BLaER1 treated with 17β-estradiol and CSF1 and Interleukin-3, amounts not matched to agents 10 nM and 100 nM (cell line): ENCODE data around the gene HOXD3.

ENCODE experiments used
- H3K27ac ChIP-seq, 11 experiments: shearing (Covaris generic); formaldehyde crosslinking; 2 replicates each; pipeline ENCODE4 v1.8.1; 2022
- H3K27me3 ChIP-seq, 11 experiments: shearing (Covaris generic); formaldehyde crosslinking; 2 replicates each; pipeline ENCODE4 v1.8.1; 2022
- H3K36me3 ChIP-seq, 11 experiments: shearing (Covaris generic); formaldehyde crosslinking; 2 replicates each; pipeline ENCODE4 v1.8.1; 2022
- H3K4me1 ChIP-seq, 10 experiments: shearing (Covaris generic); formaldehyde crosslinking; 2 replicates each; pipeline ENCODE4 v1.8.1; 2022
- H3K4me2 ChIP-seq, 11 experiments: shearing (Covaris generic); formaldehyde crosslinking; 2 replicates each; pipeline ENCODE4 v1.8.1; 2022
- H3K4me3 ChIP-seq, 10 experiments: shearing (Covaris generic); formaldehyde crosslinking; 2 replicates each; pipeline ENCODE4 v1.8.1; 2022
- H3K9ac ChIP-seq, 11 experiments: shearing (Covaris generic); formaldehyde crosslinking; 2 replicates each; pipeline ENCODE4 v1.8.1; 2022
- H3K9me3 ChIP-seq, 11 experiments: shearing (Covaris generic); formaldehyde crosslinking; replicated peaks in 1 of 11; 2 replicates each; pipeline ENCODE4 v1.8.1; 2022
- H4K20me1 ChIP-seq, 11 experiments: shearing (Covaris generic); formaldehyde crosslinking; 2 replicates each; pipeline ENCODE4 v1.8.1; 2022
- Cebpa-rat ChIP-seq, 11 experiments: shearing (Covaris generic); IDR thresholded peaks; 2 replicates each; pipeline ENCODE4 v1.8.1; 2022

The HOXD3 gene

DNA sequence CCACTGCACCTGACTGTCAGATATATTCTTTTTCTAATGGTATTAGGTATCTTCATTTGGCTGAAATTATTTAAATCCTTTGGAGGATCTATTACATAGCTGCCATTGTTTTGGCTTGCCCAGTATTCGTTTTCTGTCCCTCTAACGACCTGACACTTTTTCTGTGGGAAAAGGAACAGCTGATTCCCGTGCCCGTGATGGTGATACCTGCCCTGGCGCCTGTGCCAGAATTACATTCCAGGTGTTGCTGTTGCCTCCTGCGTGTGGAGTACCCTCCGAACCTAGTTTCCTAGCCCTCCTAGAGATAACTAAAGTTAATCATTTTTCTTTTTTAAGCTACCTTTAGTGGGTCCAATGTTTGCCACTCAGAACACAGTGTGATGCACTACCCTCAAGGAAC, 45.4 kb downstream of the HOXD3 start:
- H3K9me3 ChIP-seq: no peaks in the 10 kb centered on the region
- no peak overlapping the region for H3K9ac ChIP-seq
- H3K4me1 ChIP-seq: no peaks in the 10 kb centered on the region
- H3K27ac ChIP-seq: no peak overlapping the region
- H3K27me3 ChIP-seq: no peaks in the 10 kb centered on the region
- H3K36me3 ChIP-seq: no peaks in the 10 kb centered on the region
- TF ChIP-seq Cebpa-rat (IDR thresholded peaks at IDR 0.05): no peak
- H4K20me1 ChIP-seq: no peaks in the 10 kb centered on the region
- H3K4me2 ChIP-seq: no peak overlapping the region
- H3K4me3 ChIP-seq: no peak overlapping the region

DNA sequence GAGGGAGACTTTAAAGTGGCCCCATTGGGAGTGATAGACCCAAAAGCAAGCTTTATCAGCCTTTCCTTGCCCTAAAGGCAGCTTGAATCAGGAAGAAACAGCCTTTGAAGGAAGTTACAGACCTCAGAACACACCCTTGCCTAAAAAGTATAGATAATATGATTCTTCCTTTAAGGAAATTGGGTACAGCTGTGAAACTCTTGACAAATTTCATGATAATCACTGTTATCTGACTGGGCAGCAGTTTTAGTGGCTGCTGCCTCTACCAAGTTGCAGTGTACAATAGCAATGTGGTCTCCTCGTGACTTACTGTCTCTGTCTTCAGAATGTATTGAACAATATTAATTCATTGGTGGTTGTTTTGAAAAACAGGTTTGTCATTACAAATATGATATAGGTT, 48.0 kb downstream of the HOXD3 start:
- Histone ChIP-seq H3K4me1 (no peaks in the 10 kb centered on the region), H3K27me3 (no peaks in the 10 kb centered on the region), H3K4me2 (no peak overlapping the region), H3K36me3 (no peaks in the 10 kb centered on the region), H3K4me3 (no peak overlapping the region), H3K27ac (no peak overlapping the region), H4K20me1 (no peaks in the 10 kb centered on the region), H3K9me3 (no peaks in the 10 kb centered on the region), H3K9ac (no peak overlapping the region)
- no peak for TF ChIP-seq Cebpa-rat (IDR thresholded peaks at IDR 0.05)

DNA sequence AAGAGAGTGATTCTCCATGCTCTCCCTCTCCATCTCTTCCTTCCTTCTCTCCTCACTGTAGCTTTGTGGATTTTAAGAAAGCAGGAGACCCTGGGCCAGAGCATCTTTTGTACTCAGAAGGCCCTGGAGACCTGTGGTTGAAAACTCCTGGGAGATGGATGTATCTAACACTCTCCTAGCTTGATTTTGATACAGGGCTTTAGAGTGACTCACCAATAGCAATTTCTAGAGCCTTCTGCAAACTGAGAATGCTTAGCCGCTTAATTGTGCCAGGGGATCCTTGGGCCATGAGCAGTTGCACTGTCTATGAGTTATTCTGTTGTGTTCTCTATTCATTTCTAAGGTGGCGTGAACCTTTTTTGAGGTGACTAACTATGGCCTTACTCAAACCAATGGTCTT, 49.0 kb downstream of the HOXD3 start:
- H3K4me1 ChIP-seq: no peaks in the 10 kb centered on the region
- H3K9me3 ChIP-seq: no peaks in the 10 kb centered on the region
- H3K4me3 ChIP-seq: no peak overlapping the region
- no peak overlapping the region for H3K27ac ChIP-seq
- no peaks in the 10 kb centered on the region for H3K27me3 ChIP-seq
- no peak for TF ChIP-seq Cebpa-rat (IDR thresholded peaks at IDR 0.05)
- no peaks in the 10 kb centered on the region for H4K20me1 ChIP-seq
- no peaks in the 10 kb centered on the region for H3K36me3 ChIP-seq
- no peak overlapping the region for H3K4me2 ChIP-seq
- no peak overlapping the region for H3K9ac ChIP-seq

DNA sequence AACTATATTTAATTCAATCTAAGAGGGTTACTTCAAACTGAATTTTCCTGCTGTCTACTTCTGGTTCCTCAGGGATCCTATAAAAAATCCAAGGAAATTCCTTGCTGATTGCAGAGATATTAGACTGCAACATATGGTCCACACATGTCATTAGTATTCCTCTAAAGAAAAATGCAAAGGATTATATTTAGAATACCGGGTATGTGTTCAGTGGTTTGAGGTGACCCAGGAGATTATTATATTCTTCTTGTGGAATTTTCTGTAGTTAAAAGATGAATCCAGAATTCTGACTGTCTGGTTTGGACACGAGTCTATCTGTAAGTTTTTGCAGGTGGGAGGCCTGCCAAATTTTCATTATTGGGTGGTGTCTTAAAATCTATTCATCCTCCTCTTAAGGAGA, 49.6 kb downstream of the HOXD3 start:
- Histone ChIP-seq H3K27me3 (no peaks in the 10 kb centered on the region), H3K27ac (no peak overlapping the region), H3K4me3 (no peak overlapping the region), H3K9ac (no peak overlapping the region), H3K4me2 (no peak overlapping the region), H3K36me3 (no peaks in the 10 kb centered on the region), H4K20me1 (no peaks in the 10 kb centered on the region), H3K4me1 (no peaks in the 10 kb centered on the region), H3K9me3 (no peaks in the 10 kb centered on the region)
- no peak for TF ChIP-seq Cebpa-rat (IDR thresholded peaks at IDR 0.05)

DNA sequence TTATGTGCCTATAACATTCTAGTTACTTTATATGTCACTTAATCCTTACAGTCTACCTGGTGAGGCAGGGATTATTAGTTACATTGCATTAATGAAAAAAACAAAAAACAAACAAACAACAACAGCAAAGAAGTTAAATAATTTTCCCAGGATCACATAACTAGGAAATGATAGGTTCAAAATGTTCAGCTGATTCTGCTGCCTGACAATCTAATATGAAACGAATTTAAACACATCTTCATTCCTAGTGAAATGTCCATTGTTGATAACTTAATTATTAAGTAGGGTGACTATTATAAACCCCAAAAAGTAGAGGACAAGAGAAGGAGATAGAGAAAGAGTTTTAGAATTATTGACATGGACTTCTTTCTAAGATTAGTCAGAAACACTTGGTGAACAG, 54.0 kb downstream of the HOXD3 start:
- Histone ChIP-seq H3K27me3 (no peaks in the 10 kb centered on the region), H4K20me1 (no peaks in the 10 kb centered on the region), H3K4me1 (no peaks in the 10 kb centered on the region), H3K27ac (no peak overlapping the region), H3K9me3 (no peaks in the 10 kb centered on the region), H3K9ac (no peak overlapping the region), H3K36me3 (no peaks in the 10 kb centered on the region), H3K4me3 (no peak overlapping the region), H3K4me2 (no peak overlapping the region)
- no peak for TF ChIP-seq Cebpa-rat (IDR thresholded peaks at IDR 0.05)

DNA sequence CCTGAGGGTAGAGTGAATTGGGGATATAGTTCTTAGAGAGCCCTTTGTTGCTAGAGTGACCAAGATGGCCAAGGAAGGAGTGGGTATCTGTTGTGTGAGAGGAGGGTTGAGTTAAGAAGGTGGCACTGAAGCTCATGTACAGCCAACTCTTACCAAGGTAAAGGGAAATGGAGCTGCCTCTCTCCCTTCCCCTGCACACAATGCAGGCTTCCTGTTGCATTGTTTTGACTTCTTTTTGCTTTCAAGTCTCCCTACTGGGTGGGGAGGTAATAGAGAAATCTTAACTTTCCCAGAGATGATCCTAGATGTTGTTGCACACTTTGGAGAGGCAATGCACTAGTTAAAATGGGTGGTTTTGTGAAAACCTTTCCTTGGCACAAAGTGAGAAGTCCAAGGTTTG, 55.2 kb downstream of the HOXD3 start:
- no peak overlapping the region for H3K4me2 ChIP-seq
- no peaks in the 10 kb centered on the region for H3K4me1 ChIP-seq
- H3K36me3 ChIP-seq: no peaks in the 10 kb centered on the region
- no peaks in the 10 kb centered on the region for H3K27me3 ChIP-seq
- no peaks in the 10 kb centered on the region for H4K20me1 ChIP-seq
- no peaks in the 10 kb centered on the region for H3K9me3 ChIP-seq
- TF ChIP-seq Cebpa-rat (IDR thresholded peaks at IDR 0.05): no peak
- no peak overlapping the region for H3K27ac ChIP-seq
- H3K4me3 ChIP-seq: no peak overlapping the region
- no peak overlapping the region for H3K9ac ChIP-seq

DNA sequence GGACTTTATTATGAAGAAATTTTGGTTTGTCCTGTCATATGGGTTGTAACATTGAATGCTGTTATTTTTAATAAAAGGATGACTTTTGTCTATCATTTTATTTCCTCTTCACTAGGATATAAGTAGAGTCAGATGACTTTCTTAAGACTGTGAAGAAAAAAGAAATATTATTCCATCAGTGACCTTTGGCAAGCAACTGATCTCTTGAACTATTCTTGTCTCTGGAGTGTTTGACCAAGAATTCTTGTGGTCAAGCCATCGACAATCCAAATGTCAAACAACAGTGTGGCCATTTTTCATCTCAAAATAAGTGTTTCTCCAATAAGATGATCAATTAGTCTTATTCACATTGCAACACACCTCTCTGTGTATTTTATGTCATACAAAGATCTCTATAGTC, 56.3 kb downstream of the HOXD3 start:
- no peaks in the 10 kb centered on the region for H3K9me3 ChIP-seq
- TF ChIP-seq Cebpa-rat (IDR thresholded peaks at IDR 0.05): no peak
- H4K20me1 ChIP-seq: no peaks in the 10 kb centered on the region
- H3K4me3 ChIP-seq: no peak overlapping the region
- H3K27me3 ChIP-seq: no peaks in the 10 kb centered on the region
- H3K4me2 ChIP-seq: no peak overlapping the region
- no peaks in the 10 kb centered on the region for H3K36me3 ChIP-seq
- no peak overlapping the region for H3K9ac ChIP-seq
- H3K4me1 ChIP-seq: no peaks in the 10 kb centered on the region
- H3K27ac ChIP-seq: no peak overlapping the region
